Measurements from ENCODE around the gene LOXHD1.

Gene LOXHD1

GRCh38 chr18:46581648-46582047 is 75.4 kb downstream of the LOXHD1 start:
- no peak for DNase-seq (ENCODE audit: low read depth in 4 of 4, low spot score in 1 of 4)

DNA sequence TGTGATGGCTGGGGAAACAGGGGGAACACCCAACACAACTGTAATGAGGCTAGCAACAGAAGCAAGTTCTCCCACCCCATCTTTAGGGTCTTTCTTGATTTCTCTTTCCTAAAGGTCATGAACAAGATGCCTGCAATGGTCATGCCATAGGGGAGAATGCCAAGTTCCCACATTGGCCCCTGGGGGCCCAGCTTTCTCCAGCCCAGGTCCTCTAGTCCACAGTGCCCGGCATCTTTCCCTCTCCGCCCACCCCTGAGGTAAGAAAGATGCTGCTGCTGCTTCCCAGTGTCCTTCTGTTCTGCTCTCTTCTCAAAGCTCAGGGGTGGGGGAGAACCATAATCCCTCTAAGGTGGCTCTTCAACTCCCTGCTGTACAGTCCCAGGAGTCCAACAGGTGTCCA is 78.0 kb downstream of the LOXHD1 start:
- no peak for DNase-seq (ENCODE audit: low read depth in 4 of 4, low spot score in 1 of 4)

- DNase-seq (ENCODE audit: low read depth in 4 of 4, low spot score in 1 of 4): no peak
Measured at GRCh38 chr18:46577546-46577945, 79.5 kb downstream of the LOXHD1 start.

GRCh38 chr18:46575851-46576250 is 81.2 kb downstream of the LOXHD1 start:
- no peak for DNase-seq (ENCODE audit: low read depth in 4 of 4, low spot score in 1 of 4)

- DNase-seq (ENCODE audit: low read depth in 4 of 4, low spot score in 1 of 4): no peak
Measured at GRCh38 chr18:46574743-46575115, 82.3 kb downstream of the LOXHD1 start.

- no peak for DNase-seq (ENCODE audit: low read depth in 4 of 4, low spot score in 1 of 4)
Measured at GRCh38 chr18:46574000-46574742, 82.8 kb downstream of the LOXHD1 start.

GRCh38 chr18:46573156-46573555 is 83.9 kb downstream of the LOXHD1 start:
- no peak for DNase-seq (ENCODE audit: low read depth in 4 of 4, low spot score in 1 of 4)

DNA sequence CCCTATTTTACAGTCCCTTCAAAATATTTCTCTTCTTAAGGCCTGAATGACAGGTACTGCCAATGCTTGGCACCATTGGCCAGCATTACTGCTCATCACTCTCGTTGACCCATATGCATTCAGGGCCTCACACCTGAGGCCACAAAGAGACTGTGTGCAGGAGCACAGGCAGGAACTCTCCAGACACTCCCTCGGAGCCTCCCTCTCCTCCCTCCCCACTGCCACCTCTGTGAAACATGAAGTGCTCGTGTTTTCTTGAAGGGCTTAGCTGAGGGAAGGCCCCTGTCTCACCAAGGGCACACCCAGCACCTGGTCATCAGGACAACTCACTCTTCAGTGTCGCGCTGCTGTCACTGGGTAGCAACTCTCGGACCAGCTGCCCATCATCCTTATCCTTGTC is 85.3 kb downstream of the LOXHD1 start:
- DNase-seq (ENCODE audit: low read depth in 4 of 4, low spot score in 1 of 4): no peak

DNA sequence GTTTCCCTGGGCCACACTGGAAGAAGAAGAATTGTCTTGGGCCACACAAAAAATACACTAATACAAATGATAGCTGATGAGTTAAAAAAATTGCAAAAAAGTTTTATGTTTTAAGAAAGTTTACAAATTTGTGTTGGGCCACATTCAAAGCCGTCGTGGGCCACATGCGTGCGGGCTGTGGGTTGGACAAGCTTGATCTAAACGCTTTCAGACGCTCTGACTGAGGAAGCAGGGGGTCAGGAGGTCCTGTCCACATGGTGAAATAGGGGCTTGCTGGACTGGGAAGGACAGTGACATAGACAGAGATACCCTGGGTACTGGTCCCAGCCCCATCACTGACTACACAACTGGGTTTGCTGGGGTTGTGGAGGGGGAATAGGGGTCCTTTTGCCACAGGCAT is 86.4 kb downstream of the LOXHD1 start:
- DNase-seq (ENCODE audit: low read depth in 4 of 4, low spot score in 1 of 4): no peak

- no peak for DNase-seq (ENCODE audit: low read depth in 4 of 4, low spot score in 1 of 4)
Measured at GRCh38 chr18:46570134-46570533, 86.9 kb downstream of the LOXHD1 start.

GRCh38 chr18:46569211-46569610 is 87.8 kb downstream of the LOXHD1 start:
- DNase-seq (ENCODE audit: low read depth in 4 of 4, low spot score in 1 of 4): no peak

- no peak for DNase-seq (ENCODE audit: low read depth in 4 of 4, low spot score in 1 of 4)
Measured at GRCh38 chr18:46567196-46567595, 89.8 kb downstream of the LOXHD1 start.

DNA sequence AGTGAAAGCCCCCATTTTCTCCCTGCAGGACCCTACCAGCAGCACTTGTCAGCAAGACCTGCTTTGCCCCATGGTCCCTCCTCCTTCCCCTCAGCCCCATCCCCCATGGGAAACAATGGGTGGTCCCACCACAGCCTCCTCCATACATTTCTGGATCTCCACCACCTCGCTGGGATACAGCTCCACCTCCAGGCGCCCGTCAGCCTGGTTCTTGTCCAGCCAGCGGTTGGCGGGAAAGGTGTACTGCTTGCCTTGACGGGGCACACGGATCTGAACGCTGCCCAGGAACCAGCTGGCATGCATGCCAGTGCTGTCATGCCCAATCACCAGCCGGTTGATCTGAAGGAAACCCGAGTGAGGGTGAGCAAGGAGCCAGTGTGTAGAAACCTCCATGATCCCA is 90.9 kb downstream of the LOXHD1 start:
- DNase-seq (ENCODE audit: low read depth in 4 of 4, low spot score in 1 of 4): no peak

DNA sequence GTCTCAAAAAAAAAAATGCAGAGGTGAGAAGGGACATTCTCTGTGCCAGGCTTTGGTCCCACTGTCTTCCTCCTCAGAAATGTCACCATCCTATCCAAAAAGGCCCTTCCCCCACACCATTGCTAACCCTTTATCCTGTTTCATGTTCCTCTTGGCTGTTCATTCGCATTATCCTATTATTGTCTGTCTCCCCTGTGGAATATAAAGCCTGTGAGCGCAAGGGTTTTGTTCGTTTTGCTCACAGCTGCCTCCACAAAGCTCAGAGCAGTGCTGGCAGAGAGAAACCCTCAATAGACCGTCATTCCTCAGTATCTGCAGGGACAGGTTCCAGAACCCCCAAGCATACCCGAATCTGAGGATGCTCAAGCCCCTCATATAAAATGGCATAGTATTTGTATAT is 91.8 kb downstream of the LOXHD1 start:
- no peak for DNase-seq (ENCODE audit: low read depth in 4 of 4, low spot score in 1 of 4)

GRCh38 chr18:46563317-46563716 is 93.7 kb downstream of the LOXHD1 start:
- DNase-seq (ENCODE audit: low read depth in 4 of 4, low spot score in 1 of 4): no peak

GRCh38 chr18:46562674-46563192 is 94.3 kb downstream of the LOXHD1 start:
- no peak for DNase-seq (ENCODE audit: low read depth in 4 of 4, low spot score in 1 of 4)

DNA sequence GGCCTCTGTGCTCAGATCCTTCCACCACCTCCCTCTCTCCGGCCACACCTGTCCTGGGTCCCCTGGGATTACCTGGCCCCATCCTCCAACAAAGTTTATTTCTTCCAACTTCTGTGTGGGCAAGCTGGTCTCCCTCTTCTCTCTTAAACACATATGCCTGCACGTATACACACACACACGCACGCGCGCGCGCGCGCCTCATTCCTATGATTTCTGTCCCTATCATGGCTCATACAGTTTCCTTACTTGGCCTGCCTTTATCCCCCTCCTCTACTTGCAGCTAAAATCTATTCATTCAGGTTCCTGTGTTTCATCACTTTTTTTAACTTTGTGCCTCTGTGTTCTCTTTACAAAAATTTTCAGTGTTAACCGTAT is 96.4 kb downstream of the LOXHD1 start:
- no peak for DNase-seq (ENCODE audit: low read depth in 4 of 4, low spot score in 1 of 4)

GRCh38 chr18:46559946-46560670 is 96.9 kb downstream of the LOXHD1 start:
- DNase-seq (ENCODE audit: low read depth in 4 of 4, low spot score in 1 of 4): no peak

DNA sequence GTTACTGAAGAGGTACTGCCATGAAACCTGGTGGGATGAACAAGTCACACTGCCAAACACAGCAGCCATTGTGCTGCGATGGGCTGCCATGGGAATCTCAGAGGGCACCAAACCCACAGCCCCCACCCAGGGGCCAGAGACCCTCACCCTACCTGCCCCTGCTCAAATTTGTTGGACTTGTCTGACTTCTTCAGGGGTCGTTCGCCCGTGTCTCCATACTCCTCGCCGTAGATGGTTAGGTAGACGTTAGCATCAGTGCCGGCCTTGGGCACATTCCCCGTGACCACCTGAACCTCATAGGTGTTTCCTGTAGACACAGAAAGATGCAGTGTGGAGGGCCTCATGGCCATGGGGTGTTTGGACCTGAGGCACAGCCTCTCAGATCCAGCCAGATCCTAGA is 97.7 kb downstream of the LOXHD1 start:
- no peak for DNase-seq (ENCODE audit: low read depth in 4 of 4, low spot score in 1 of 4)

GRCh38 chr18:46556590-46557206 is 100.3 kb downstream of the LOXHD1 start:
- no peak for DNase-seq (ENCODE audit: low read depth in 4 of 4, low spot score in 1 of 4)

- no peak for DNase-seq (ENCODE audit: low read depth in 4 of 4, low spot score in 1 of 4)
Measured at GRCh38 chr18:46555724-46556123, 101.3 kb downstream of the LOXHD1 start.

- no peak for DNase-seq (ENCODE audit: low read depth in 4 of 4, low spot score in 1 of 4)
Measured at GRCh38 chr18:46555213-46555612, 101.8 kb downstream of the LOXHD1 start.
